Measurements from ENCODE around the gene FBLN5. TPM values are rescaled to one million over a fixed set of nuclear protein-coding genes. Genes with fewer than 3 reads are reported as not detected.

The FBLN5 gene
- total RNA-seq, 1 donor: 0.63 TPM

DNA sequence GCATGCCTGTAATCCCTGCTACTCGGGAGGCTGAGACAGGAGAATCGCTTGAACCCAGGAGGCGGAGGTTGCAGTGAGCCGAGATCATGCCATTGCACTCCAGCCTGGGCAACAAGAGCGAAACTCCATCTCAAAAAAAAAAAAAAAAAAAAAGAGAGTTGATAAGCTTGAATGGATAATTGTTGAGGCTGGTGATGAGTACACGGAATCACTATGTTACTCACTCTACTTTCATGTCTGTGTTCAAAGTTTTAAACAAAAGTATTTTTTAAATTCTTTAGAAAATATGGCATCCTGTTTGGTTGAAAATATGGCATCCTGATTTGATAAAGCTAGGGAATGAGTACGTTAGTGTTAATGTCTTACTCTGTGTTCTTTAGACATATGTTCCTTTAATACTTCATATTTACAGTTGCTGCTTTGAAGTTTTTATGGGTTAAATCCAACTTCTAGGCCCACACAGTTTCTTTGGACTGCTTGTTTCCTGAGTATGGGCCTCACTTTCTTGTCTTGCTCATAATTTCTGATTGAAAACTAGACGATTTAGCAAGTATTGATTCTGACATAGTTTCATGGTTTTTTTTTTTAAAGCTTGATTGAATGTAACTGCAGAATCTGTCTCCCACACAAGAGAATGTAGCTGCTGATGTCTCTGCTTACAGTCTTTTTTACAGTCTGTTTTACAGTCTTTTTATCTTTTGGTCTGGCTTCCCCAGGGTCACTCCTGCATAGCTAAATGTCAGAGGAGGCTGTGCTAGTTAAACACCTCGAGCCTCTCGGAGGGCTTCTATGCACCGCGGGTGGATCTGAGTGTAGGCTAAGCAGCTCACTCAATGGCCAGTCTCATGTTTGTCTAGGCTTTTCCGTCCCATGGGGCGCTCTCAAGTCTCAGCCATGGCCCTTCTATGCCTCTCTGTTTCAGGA, 14.1 kb upstream of the FBLN5 start:
- Histone ChIP-seq H3K4me1 (ENCODE audit: insufficient read depth, low read length) (no peaks in the 10 kb centered on the region), H3K27me3 (ENCODE audit: insufficient read depth, low read length) (no peaks in the 10 kb centered on the region), H3K9me3 (ENCODE audit: low read depth, low read length) (no peaks in the 10 kb centered on the region), H3K4me3 (ENCODE audit: low read length) (no peak overlapping the region)

DNA sequence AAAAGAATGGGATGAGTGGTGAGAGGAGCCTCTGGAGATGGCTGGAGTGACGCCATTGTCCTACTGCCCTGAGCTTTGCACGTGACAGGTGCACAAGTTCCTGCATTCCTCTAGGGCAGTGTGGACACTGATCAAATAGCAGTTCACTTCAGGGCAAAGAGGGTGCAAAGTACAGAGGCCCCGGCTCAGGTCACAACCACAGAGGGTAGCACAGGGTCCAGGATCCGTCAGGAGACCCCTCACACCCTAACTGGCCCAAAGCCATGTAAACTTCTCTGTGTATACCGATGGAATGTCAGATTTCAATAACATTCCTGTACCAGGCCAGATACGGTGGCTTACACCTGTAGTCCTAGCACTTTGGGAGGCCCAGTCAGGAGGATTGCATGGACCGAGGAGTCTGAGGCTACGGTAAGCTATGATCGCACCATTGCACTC, 10.4 kb upstream of the FBLN5 start:
- H3K4me3 ChIP-seq (ENCODE audit: low read length): no peak overlapping the region
- H3K9me3 ChIP-seq (ENCODE audit: low read depth, low read length): no peaks in the 10 kb centered on the region
- no peaks in the 10 kb centered on the region for H3K4me1 ChIP-seq (ENCODE audit: insufficient read depth, low read length)
- H3K27me3 ChIP-seq (ENCODE audit: insufficient read depth, low read length): no peaks in the 10 kb centered on the region

DNA sequence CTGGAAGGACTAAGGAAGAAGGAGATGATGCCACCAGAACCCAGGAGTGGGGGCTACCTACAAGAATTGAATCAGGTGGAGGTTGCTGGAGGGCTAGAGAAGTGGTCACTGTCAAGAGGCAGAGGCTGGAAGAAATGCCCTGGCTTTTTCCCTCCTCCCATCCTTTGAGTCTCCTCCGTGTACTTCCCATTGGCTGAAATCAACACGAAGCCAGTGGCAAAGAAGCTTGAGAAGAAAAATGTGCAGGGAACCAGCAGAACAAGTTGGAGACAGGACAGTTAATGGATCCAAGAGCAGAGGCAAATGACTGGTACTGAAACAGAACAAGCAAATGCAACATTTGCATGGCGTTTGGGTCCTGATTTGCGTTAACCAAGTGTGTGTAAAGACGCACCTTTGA, 9.1 kb upstream of the FBLN5 start:
- Histone ChIP-seq H3K4me1 (ENCODE audit: insufficient read depth, low read length) (no peaks in the 10 kb centered on the region), H3K9me3 (ENCODE audit: low read depth, low read length) (no peaks in the 10 kb centered on the region), H3K27me3 (ENCODE audit: insufficient read depth, low read length) (no peaks in the 10 kb centered on the region), H3K4me3 (ENCODE audit: low read length) (no peak overlapping the region)

DNA sequence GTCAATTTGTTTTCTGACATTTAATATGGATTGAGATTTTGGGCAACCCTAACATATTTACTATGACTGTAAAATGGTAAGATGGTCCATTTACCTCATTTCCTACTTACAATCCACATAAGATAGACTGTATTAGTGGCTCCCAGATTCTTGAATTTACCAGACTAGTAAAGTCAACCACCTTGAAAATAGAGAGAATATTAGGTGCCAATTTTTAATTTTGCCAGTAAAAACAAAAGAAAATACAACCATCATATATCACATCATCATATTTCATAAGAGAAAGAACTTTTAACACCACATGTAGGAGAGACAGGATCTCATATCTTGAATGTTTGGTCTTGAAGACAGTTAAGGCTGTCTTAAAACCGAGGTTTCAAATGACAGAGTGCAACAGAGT, 7.7 kb upstream of the FBLN5 start:
- Histone ChIP-seq H3K27me3 (ENCODE audit: insufficient read depth, low read length) (no peaks in the 10 kb centered on the region), H3K9me3 (ENCODE audit: low read depth, low read length) (no peaks in the 10 kb centered on the region), H3K4me3 (ENCODE audit: low read length) (no peak overlapping the region), H3K4me1 (ENCODE audit: insufficient read depth, low read length) (no peaks in the 10 kb centered on the region)

DNA sequence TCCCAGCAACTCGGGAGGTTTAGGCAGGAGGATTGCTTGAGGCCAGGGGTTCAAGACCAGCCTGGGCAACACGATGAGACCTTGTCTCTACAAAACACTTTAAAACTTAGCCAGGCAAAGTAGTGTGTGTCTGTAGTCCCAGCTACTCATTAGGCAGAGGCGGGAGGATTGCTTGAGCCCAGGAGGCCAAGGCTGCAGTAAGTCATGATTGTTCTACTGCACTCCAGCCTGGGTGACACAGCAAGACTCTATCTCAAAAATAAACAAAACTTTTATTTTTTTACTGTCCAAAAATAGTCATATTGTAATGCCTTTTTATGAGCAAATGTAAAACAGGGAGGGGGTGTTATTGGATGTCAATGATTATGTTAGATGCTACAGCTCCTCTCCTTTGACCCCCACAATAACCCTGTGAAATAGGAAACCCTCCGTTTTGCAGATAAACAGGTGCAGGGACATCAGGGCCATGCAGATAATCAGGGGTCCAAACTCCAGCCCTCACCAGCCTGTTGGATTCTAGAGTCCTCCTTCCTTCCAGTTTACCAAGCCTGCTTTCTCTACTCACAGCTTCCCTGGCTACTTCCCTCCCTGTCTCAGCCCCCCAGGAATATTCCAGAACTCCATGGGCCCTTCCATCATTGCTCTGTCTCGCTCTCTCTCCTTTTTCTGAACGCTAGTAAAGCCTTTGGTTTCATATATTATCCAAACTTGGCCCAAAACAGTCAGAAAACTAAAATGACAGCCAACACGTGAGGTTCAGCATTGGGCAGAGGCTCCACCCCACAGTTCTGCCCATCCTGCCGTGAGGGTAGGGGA, 5.9 kb upstream of the FBLN5 start:
- Histone ChIP-seq H3K4me3 (ENCODE audit: low read length) (no peak overlapping the region), H3K4me1 (ENCODE audit: insufficient read depth, low read length) (no peaks in the 10 kb centered on the region), H3K27me3 (ENCODE audit: insufficient read depth, low read length) (no peaks in the 10 kb centered on the region), H3K9me3 (ENCODE audit: low read depth, low read length) (no peaks in the 10 kb centered on the region)

DNA sequence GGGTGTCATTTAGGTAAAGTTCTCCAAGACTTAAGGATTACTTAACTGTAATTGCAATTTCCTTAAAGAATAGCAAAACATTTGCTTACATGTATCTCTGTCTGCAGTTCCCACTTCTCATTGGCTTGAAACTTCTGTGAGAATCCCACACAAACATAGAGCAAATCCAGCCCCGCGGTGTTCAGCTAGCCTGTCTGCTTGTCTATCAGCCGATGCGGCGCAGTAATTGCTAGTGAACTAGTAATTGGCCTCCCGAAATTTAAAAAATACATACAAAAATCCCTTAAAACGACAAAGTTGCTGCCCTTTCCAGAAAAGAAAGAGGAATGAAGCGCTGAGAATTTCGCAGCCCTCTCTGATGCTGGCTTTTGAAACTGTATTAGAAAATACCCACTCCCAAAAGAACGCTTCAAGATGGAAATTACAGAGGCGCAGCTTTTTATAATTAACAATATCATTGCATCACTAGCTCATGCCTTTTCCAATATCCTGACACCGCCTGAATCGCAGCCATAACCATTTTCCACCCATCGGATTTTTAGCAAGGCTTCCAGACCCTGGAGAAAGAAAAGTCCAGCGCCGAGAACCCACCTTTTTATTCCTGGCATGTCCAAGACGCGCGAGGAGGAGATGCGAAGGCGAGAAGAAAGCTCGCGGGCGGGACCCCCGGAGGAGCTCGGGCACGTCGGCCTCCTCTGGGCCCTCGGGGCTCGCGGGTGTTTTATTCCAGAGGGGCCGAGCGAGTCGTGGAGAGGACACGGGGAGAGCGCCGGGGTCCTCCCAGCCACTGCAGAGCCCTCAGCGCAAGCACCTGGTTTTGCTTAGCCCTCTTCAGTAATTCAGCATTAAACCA, 646 bp downstream of the FBLN5 start:
- H3K27me3 ChIP-seq (ENCODE audit: insufficient read depth, low read length): peaks cover 26% of the 10 kb centered on the region
- H3K4me3 ChIP-seq (ENCODE audit: low read length): peak overlapping the region; percentile 18

DNA sequence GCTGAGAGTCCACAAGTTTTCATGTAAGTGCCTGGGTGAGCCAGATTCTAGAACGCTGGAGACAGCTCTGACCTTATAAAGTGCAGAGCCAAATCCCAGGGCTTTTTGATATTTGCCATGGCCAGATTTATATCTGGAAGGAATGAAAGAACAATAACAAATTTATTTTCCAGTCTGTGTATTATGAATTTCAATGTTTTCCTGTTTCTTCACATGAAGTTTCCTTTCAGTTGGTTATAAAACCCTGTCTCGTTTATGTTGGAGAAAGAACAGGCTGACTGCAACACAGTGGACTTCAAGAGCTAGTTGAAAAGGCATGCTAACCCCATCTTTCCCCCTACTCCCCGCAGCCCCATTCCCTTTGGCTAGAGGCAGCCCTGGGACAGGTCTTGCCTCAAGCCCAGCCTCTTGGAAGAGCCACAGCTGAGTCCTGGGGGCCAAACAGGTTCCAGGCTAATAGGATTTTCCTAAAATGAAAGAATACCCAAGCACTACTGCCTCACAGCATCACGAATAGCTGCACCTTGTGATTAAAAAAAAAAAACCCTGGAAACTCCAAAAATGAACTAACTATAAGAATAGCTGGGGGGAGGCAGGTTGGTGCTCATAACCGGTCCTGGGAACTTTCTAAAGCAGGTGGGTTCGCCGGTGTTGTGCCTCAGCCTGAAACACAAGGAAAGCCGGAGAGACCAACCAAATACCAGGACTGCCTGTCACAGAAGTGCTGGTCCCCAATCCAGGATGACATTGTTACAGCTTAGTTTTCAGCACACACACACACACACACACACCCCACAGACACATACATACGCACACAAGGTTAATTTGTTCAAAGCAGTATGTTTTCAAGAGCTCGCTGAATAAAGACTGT, 1.5 kb downstream of the FBLN5 start:
- H3K4me3 ChIP-seq (ENCODE audit: low read length): no peak overlapping the region
- H3K4me1 ChIP-seq (ENCODE audit: insufficient read depth, low read length): peaks cover 14% of the 10 kb centered on the region
- no peaks in the 10 kb centered on the region for H3K9me3 ChIP-seq (ENCODE audit: low read depth, low read length)
- peaks cover 26% of the 10 kb centered on the region for H3K27me3 ChIP-seq (ENCODE audit: insufficient read depth, low read length)

More for the DNA sequence above, 646 bp downstream of the FBLN5 start:
- Histone ChIP-seq H3K4me1 (ENCODE audit: insufficient read depth, low read length) (peaks cover 14% of the 10 kb centered on the region), H3K9me3 (ENCODE audit: low read depth, low read length) (no peaks in the 10 kb centered on the region)

DNA sequence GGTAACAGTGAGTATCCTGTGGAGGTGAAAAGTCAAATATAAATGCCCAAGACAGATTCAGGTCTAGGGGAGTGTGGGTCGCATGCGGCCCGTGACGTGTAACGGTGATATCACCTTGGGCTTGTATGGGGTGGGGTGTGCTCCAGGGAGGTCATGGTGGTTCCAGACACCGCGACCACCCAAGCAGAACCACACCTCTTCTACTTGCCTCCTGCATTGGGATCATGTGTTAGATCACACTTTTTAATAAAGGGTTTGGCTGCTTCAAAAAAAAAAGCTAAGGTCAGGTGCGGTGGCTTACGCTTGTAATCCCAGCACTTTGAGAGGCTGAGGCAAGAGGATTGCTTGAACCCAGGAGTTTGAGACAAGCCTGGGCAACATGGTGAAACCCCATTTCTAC, 4.5 kb downstream of the FBLN5 start:
- peaks cover 14% of the 10 kb centered on the region for H3K4me1 ChIP-seq (ENCODE audit: insufficient read depth, low read length)
- H3K27me3 ChIP-seq (ENCODE audit: insufficient read depth, low read length): peaks cover 22% of the 10 kb centered on the region
- H3K4me3 ChIP-seq (ENCODE audit: low read length): no peak overlapping the region
- H3K9me3 ChIP-seq (ENCODE audit: low read depth, low read length): no peaks in the 10 kb centered on the region

DNA sequence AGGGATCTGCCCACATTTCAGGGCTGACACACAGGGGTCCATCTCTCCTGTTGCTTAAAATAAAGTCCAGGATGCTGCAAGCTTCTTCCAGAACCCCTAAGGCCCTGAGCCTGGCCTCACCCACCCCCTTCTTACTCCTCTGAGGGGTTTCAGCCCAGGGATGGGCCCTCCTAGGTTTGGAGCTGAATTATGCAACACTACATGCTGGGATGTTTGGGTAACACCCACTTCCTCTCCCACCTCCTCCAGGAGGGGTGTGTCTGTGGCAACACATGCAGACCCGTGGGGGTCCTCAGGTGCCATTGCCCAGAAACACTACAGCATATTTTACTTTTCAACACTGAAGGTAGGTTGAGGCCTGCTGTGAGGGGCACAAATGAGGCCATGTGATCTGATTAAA, 5.4 kb downstream of the FBLN5 start:
- peaks cover 22% of the 10 kb centered on the region for H3K27me3 ChIP-seq (ENCODE audit: insufficient read depth, low read length)
- peaks cover 12% of the 10 kb centered on the region for H3K4me1 ChIP-seq (ENCODE audit: insufficient read depth, low read length)
- H3K4me3 ChIP-seq (ENCODE audit: low read length): no peak overlapping the region
- H3K9me3 ChIP-seq (ENCODE audit: low read depth, low read length): no peaks in the 10 kb centered on the region

DNA sequence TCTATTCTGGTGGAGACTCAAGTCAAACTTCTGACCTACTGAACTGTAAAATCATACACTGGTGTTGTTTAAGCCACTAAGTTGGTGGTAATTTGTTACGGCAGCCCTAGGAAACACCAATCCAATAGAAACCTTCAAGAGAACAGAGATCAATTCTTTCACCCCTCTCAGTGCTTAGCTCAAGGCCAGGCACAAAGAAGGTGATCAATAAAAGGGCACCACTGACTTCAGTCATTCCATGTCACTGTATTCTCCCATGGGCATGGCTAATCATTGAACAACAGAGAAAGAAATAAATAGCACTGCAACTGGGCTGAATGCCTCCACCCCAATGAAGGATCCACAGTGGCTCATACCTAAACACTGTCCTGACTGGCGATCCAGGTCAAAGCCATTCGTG, 7.3 kb downstream of the FBLN5 start:
- peaks cover 4% of the 10 kb centered on the region for H3K27me3 ChIP-seq (ENCODE audit: insufficient read depth, low read length)

DNA sequence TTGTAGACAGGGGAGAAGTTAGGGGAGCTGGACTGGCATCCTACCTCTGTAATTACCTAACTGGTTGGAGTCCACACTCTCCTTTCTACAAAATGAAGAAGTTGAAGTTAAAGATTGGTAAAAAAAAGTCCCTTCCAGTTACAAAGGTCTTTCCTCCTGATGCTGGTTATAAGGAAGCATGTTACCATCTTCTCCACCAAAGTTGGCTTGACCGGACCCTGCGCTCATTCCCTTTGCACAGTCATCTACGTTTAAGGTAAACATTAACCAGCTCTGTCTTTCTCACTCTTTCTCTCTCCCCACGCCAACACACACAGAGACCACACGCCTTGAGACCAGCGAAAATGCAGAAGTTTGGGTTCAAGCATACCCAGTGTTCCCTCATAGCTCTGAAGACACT, 11.9 kb downstream of the FBLN5 start:
- H3K4me3 ChIP-seq (ENCODE audit: low read length): no peak overlapping the region
- no peaks in the 10 kb centered on the region for H3K9me3 ChIP-seq (ENCODE audit: low read depth, low read length)
- H3K27me3 ChIP-seq (ENCODE audit: insufficient read depth, low read length): no peaks in the 10 kb centered on the region
- no peaks in the 10 kb centered on the region for H3K4me1 ChIP-seq (ENCODE audit: insufficient read depth, low read length)

More for the DNA sequence above, 7.3 kb downstream of the FBLN5 start:
- H3K9me3 ChIP-seq (ENCODE audit: low read depth, low read length): no peaks in the 10 kb centered on the region
- H3K4me3 ChIP-seq (ENCODE audit: low read length): no peak overlapping the region
- no peaks in the 10 kb centered on the region for H3K4me1 ChIP-seq (ENCODE audit: insufficient read depth, low read length)

DNA sequence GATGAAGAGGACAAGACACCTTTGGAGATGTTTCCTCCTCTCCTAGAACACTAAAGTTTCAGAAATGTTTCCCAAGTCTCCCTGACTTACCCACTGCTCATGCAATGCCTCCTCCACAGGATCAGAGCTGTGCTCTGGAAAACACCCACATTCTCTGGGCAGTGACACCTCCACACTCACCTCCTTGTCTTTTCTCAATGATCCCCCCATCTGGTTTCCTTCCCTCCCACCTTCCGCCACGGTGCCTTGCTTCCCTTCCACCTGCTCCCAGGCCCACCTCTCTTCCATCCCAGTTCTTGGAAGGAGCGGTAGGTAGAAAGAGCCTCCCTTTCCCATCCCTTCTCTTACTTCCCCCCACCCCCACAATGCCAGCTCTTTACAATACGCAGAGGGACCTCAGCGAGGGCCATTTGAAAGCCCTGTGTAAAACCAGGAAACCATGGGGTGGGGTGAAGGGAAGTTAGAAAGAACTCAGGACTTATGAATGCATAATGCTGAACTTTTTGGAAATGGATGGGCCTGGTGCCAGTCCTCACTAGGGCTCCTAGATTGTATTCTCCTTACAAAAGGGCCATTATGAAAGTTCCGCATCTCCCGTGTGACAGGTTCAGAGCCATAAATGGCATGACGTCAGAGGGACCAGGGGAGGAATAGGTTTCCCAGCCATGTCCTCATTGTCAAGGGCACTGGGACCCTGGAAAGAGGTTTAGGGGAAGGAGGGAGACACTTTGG, 12.8 kb downstream of the FBLN5 start:
- no peak overlapping the region for H3K4me3 ChIP-seq (ENCODE audit: low read length)
- H3K27me3 ChIP-seq (ENCODE audit: insufficient read depth, low read length): no peaks in the 10 kb centered on the region
- no peaks in the 10 kb centered on the region for H3K4me1 ChIP-seq (ENCODE audit: insufficient read depth, low read length)
- H3K9me3 ChIP-seq (ENCODE audit: low read depth, low read length): no peaks in the 10 kb centered on the region

DNA sequence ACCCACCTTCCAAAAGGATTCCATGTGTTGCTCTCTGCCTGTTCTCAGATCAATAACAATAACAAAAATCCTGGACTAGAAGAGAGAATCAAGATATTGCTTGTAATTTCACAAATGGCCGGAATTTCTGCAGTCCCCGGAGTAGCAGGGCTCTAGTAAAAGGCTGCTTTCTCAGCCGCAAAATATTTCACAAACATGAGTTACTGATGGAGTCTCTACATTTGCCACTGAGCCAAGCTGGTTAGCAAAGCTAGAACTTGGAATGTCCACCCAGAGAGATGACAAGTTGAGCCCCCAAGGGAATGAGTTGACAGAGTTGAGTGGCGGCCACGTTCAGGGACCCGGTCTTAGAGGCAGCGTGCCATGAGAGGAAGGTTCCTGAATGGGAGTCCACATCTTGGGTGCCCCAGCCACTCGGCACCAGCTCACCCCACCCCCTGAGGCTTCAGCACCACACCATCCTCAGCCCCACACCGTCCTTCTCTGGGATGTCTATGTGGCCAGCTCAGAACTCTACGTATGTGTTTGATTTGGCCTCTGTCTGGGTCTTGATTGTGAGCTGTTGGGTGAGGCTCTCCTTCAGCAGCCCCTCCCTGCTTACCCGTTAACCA, 15.9 kb downstream of the FBLN5 start:
- H3K9me3 ChIP-seq (ENCODE audit: low read depth, low read length): no peaks in the 10 kb centered on the region
- no peak overlapping the region for H3K4me3 ChIP-seq (ENCODE audit: low read length)
- no peaks in the 10 kb centered on the region for H3K4me1 ChIP-seq (ENCODE audit: insufficient read depth, low read length)
- no peaks in the 10 kb centered on the region for H3K27me3 ChIP-seq (ENCODE audit: insufficient read depth, low read length)

Data from mononuclear cell (primary cell).